ENCODE data around the gene BRS3. TPM values are rescaled to one million over a fixed set of nuclear protein-coding genes. Genes with fewer than 3 reads are reported as not detected.

BRS3 gene
- total and polyA plus RNA-seq, 2 donors from 2014 or later = not detected

DNA sequence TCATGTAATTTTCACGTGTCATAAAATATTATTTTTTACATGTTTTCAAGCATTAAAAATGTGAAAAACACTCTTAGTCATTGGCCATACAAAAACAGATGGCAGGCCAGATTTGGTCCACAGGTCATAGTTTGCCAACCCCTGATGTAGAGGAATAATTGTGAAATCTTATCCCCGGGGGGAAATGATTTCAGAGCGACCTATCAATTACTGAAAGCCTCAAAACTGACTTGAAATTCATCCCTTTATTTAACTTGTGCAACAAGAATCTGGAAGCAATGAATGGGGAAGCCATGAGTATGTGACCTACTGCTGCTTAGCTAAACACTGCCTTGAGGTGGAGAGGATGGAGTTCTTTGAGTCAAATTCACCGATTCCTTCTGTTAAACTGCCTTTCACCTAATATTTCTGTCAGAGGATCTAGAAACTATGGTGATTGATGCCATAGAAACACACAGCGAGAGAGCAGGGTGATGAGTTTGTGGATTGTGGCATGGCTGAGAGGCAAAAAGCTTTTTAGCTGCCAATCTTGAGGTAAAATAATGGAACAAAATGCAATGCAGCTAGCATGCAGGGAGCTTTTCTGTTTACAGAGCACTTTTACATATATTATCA lies 30.3 kb upstream of the BRS3 start:
- intact Hi-C loops (cut with DNase I) = no loop called here

DNA sequence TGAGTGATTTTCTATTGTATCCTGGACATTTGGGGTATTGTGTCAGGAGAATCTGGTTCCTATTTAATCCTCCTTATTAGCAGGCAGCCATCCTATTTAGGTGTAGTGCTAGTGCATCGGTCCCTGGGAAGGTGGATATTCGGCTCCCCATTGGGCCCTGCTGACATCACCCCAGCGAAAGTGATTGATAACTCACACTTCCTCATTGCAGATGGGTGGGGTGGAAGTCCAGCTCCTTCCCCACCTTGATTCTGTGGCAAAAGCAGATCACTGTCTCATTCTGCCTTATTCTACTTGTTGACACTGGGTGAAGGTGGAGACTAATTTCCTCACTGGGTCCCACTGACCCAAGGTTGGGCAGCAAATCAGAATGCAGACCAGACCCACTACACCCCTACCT lies 23.2 kb upstream of the BRS3 start:
- Histone ChIP-seq H3K9ac (ENCODE audit: low read length in 3 of 3) (no peak overlapping the region), H3K4me1 (ENCODE audit: control insufficient read depth in 2 of 3, insufficient read depth in 2 of 3, low read depth in 1 of 3, low read length in 3 of 3) (no peaks in the 10 kb centered on the region), H3K36me3 (ENCODE audit: control insufficient read depth in 2 of 3, insufficient read depth in 3 of 3, low read length in 3 of 3) (no peaks in the 10 kb centered on the region), H3K4me3 (ENCODE audit: low read length in 3 of 3) (no peak overlapping the region), H3K27ac (ENCODE audit: low read depth in 2 of 2, low read length in 2 of 2) (no peak overlapping the region), H3K27me3 (ENCODE audit: control insufficient read depth, insufficient read depth, low read length) (no peaks in the 10 kb centered on the region), H3K9me3 (ENCODE audit: control insufficient read depth in 2 of 3, insufficient read depth in 1 of 3, low read length in 3 of 3) (no peaks in the 10 kb centered on the region)
- intact Hi-C loops (cut with DNase I) = no loop called here
- no peak for FAIRE-seq
- TF ChIP-seq, protein P1, sequence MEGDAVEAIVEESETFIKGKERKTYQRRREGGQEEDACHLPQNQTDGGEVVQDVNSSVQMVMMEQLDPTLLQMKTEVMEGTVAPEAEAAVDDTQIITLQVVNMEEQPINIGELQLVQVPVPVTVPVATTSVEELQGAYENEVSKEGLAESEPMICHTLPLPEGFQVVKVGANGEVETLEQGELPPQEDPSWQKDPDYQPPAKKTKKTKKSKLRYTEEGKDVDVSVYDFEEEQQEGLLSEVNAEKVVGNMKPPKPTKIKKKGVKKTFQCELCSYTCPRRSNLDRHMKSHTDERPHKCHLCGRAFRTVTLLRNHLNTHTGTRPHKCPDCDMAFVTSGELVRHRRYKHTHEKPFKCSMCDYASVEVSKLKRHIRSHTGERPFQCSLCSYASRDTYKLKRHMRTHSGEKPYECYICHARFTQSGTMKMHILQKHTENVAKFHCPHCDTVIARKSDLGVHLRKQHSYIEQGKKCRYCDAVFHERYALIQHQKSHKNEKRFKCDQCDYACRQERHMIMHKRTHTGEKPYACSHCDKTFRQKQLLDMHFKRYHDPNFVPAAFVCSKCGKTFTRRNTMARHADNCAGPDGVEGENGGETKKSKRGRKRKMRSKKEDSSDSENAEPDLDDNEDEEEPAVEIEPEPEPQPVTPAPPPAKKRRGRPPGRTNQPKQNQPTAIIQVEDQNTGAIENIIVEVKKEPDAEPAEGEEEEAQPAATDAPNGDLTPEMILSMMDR (IDR thresholded peaks at IDR 0.05; ENCODE audit: borderline replicate concordance, extremely low read depth, insufficient read depth) = no peak
- DNase-seq = no peak

More for the DNA sequence above, 30.3 kb upstream of the BRS3 start:
- TF ChIP-seq, protein P1 (IDR thresholded peaks at IDR 0.05; ENCODE audit: borderline replicate concordance, extremely low read depth, insufficient read depth) = no peak
- Histone ChIP-seq H3K9me3 (ENCODE audit: control insufficient read depth in 2 of 3, insufficient read depth in 1 of 3, low read length in 3 of 3) (no peaks in the 10 kb centered on the region), H3K27ac (ENCODE audit: low read depth in 2 of 2, low read length in 2 of 2) (no peak overlapping the region), H3K4me1 (ENCODE audit: control insufficient read depth in 2 of 3, insufficient read depth in 2 of 3, low read depth in 1 of 3, low read length in 3 of 3) (no peaks in the 10 kb centered on the region), H3K27me3 (ENCODE audit: control insufficient read depth, insufficient read depth, low read length) (no peaks in the 10 kb centered on the region), H3K4me3 (ENCODE audit: low read length in 3 of 3) (no peak overlapping the region), H3K9ac (ENCODE audit: low read length in 3 of 3) (no peak overlapping the region), H3K36me3 (ENCODE audit: control insufficient read depth in 2 of 3, insufficient read depth in 3 of 3, low read length in 3 of 3) (no peaks in the 10 kb centered on the region)
- no peak for DNase-seq
- no peak for FAIRE-seq

DNA sequence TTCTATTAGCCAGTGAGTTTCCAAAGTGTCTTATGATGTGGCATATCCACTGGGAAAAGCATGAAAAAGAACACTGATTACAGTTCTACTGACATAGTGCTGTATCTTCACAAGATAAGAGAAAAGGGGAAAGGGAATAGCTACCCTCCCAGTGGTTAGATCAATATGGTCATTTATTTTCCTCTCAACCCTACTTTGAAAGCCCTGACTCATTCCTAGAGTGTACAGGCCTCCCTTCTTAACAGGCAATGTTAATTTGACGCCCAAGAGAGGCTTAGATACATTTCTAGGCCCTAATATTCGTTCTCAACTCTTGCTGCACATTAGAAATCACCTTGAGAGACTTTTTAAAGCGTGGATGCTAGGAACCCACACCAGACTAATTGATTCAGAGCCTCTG lies 20.4 kb upstream of the BRS3 start:
- H3K9ac ChIP-seq (ENCODE audit: low read length in 3 of 3) = no peak overlapping the region
- no peaks in the 10 kb centered on the region for H3K36me3 ChIP-seq (ENCODE audit: control insufficient read depth in 2 of 3, insufficient read depth in 3 of 3, low read length in 3 of 3)
- FAIRE-seq (no peak), DNase-seq (no peak)
- no peaks in the 10 kb centered on the region for H3K4me1 ChIP-seq (ENCODE audit: control insufficient read depth in 2 of 3, insufficient read depth in 2 of 3, low read depth in 1 of 3, low read length in 3 of 3)
- no peaks in the 10 kb centered on the region for H3K9me3 ChIP-seq (ENCODE audit: control insufficient read depth in 2 of 3, insufficient read depth in 1 of 3, low read length in 3 of 3)
- no peaks in the 10 kb centered on the region for H3K27me3 ChIP-seq (ENCODE audit: control insufficient read depth, insufficient read depth, low read length)
- H3K4me3 ChIP-seq (ENCODE audit: low read length in 3 of 3) = no peak overlapping the region
- TF ChIP-seq, protein P1 (IDR thresholded peaks at IDR 0.05; ENCODE audit: borderline replicate concordance, extremely low read depth, insufficient read depth) = no peak
- intact Hi-C loops (cut with DNase I) = no loop called here
- H3K27ac ChIP-seq (ENCODE audit: low read depth in 2 of 2, low read length in 2 of 2) = no peak overlapping the region
